ENCODE measurements around the gene KLK1.
"Not testable (repeated sequence)": the region's sequence is repeated elsewhere in the genome, so short reads cannot be mapped to it uniquely, and the experiment has no call there.

KLK1 gene

GRCh38 chr19:50777261-50777660, 46.3 kb downstream of the KLK1 start:
- TF ChIP-seq, protein P1, sequence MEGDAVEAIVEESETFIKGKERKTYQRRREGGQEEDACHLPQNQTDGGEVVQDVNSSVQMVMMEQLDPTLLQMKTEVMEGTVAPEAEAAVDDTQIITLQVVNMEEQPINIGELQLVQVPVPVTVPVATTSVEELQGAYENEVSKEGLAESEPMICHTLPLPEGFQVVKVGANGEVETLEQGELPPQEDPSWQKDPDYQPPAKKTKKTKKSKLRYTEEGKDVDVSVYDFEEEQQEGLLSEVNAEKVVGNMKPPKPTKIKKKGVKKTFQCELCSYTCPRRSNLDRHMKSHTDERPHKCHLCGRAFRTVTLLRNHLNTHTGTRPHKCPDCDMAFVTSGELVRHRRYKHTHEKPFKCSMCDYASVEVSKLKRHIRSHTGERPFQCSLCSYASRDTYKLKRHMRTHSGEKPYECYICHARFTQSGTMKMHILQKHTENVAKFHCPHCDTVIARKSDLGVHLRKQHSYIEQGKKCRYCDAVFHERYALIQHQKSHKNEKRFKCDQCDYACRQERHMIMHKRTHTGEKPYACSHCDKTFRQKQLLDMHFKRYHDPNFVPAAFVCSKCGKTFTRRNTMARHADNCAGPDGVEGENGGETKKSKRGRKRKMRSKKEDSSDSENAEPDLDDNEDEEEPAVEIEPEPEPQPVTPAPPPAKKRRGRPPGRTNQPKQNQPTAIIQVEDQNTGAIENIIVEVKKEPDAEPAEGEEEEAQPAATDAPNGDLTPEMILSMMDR (IDR thresholded peaks at IDR 0.05; ENCODE audit: low read depth, low read length, missing control alignments): no peak
- no peak overlapping the region for H3K4me3 ChIP-seq (replicated peaks; ENCODE audit: low read depth, low read length)
- no peak for DNase-seq (ENCODE audit: extremely low read depth, low read depth)

DNA sequence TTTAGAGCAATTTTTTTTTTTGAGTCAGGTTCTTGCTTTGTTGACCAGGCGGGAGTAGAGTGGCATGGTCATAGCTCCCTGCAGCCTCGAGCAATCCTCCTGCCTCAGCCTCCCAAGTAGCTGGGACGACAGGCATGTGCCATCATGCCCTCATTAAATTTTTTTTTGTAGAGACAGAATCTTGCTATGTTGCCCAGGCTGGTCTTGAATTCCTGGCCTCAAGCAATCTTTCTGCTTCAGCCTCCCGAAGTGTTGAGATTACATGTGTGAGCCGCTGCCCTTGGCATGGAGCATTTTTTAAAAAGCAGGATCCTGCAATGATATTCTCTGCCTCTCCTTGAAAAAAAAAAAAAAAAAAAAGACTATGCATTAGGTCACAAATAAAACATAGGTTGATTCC, 47.5 kb downstream of the KLK1 start:
- no peak overlapping the region for H3K4me3 ChIP-seq (replicated peaks; ENCODE audit: low read depth, low read length)
- TF ChIP-seq, protein P1 (IDR thresholded peaks at IDR 0.05; ENCODE audit: low read depth, low read length, missing control alignments): no peak
- DNase-seq (ENCODE audit: extremely low read depth, low read depth): no peak

- not testable (repeated sequence) for DNase-seq (ENCODE audit: extremely low read depth, low read depth); H3K4me3 ChIP-seq (replicated peaks; ENCODE audit: low read depth, low read length)
Measured at GRCh38 chr19:50773454-50773853, 50.1 kb downstream of the KLK1 start.

DNA sequence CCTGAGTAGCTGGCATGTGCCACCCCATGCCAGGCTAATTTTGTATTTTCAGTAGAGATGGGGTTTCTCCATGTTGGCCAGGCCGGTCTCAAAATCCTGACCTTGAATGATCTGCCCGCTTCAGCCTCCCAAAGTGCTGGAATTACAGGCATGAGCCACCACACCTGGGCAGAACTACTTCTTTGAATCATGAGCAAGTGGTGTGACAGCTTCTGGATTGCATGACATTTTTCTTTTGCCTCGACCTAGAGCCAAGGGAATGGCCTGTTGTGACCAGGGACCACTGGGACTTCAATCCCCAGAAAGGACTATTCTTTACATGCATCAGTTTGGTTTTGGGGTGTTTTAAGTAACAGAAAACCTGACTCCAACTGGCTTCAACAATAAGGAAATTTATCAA, 50.7 kb downstream of the KLK1 start:
- H3K4me3 ChIP-seq (replicated peaks; ENCODE audit: low read depth, low read length); DNase-seq (ENCODE audit: extremely low read depth, low read depth): not testable (repeated sequence)

GRCh38 chr19:50772476-50772875, 51.1 kb downstream of the KLK1 start:
- TF ChIP-seq, protein P1 (IDR thresholded peaks at IDR 0.05; ENCODE audit: low read depth, low read length, missing control alignments): no peak
- DNase-seq (ENCODE audit: extremely low read depth, low read depth): no peak
- H3K4me3 ChIP-seq (replicated peaks; ENCODE audit: low read depth, low read length): no peak overlapping the region

DNA sequence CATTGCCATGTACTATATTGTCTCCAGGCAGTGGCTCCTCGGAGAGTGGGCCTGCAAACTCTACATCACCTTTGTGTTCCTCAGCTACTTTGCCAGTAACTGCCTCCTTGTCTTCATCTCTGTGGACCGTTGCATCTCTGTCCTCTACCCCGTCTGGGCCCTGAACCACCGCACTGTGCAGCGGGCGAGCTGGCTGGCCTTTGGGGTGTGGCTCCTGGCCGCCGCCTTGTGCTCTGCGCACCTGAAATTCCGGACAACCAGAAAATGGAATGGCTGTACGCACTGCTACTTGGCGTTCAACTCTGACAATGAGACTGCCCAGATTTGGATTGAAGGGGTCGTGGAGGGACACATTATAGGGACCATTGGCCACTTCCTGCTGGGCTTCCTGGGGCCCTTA, 52.7 kb downstream of the KLK1 start:
- TF ChIP-seq, protein P1 (IDR thresholded peaks at IDR 0.05; ENCODE audit: low read depth, low read length, missing control alignments): no peak
- H3K4me3 ChIP-seq (replicated peaks; ENCODE audit: low read depth, low read length): no peak overlapping the region
- no peak for DNase-seq (ENCODE audit: extremely low read depth, low read depth)

- not testable (repeated sequence) for DNase-seq (ENCODE audit: extremely low read depth, low read depth); H3K4me3 ChIP-seq (replicated peaks; ENCODE audit: low read depth, low read length)
Measured at GRCh38 chr19:50770164-50770563, 53.4 kb downstream of the KLK1 start, which contains the start of gene GPR32. Gene GPR32 (plus strand): TSS chr19:50770464. CDS start chr19:50770601, 137 bp downstream.
